ENCODE data around the gene CLEC4E. TPM values are rescaled to one million over a fixed set of nuclear protein-coding genes. Genes with fewer than 3 reads are reported as not detected.
A peak's percentile ranks its signal among the peaks of the same experiment; 100 is the strongest.

The CLEC4E gene
- total RNA-seq, 1 experiment from 2014 or later, result not detected

DNA sequence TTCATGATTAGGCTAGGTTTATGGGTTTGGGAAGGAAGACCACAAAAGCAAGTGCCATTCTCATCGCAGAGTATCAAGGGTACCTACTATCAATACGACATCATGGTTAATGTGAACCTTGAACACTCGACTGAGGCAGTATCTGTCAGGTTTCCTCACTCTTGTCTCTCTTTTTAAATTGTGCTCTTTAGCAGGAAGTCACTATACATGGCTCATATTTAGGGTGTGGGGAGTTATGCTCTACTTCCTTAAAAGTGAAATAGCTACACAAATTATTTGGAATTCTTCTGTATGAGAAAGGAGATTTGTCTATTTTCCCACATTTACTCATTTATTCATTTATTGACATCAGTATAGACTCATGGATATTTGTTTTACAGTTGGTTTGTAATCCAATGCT is 5.9 kb upstream of the CLEC4E start:
- Histone ChIP-seq H3K27me3 (ENCODE audit: insufficient read depth, low read depth) (peaks cover 7% of the 10 kb centered on the region; the same call in 1 of the 2 replicates), H3F3A (ENCODE audit: insufficient read depth, low read depth) (no peaks in the 10 kb centered on the region), H3K4me1 (replicated peaks; ENCODE audit: insufficient read depth) (no peaks in the 10 kb centered on the region), H3K4me2 (no peak overlapping the region), H3K36me3 (ENCODE audit: low read depth) (no peaks in the 10 kb centered on the region), H3K27ac (no peak overlapping the region), H2AFZ (no peak overlapping the region), H3K4me3 (no peak overlapping the region), H3K79me2 (ENCODE audit: low read depth) (no peaks in the 10 kb centered on the region), H4K20me1 (ENCODE audit: insufficient read depth) (no peaks in the 10 kb centered on the region), H3K9me3 (ENCODE audit: insufficient read depth, low read depth) (no peaks in the 10 kb centered on the region), H3K9me2 (ENCODE audit: insufficient read depth) (no peaks in the 10 kb centered on the region)
- DNase-seq, result no peak
- ChIA-PET CTCF (interaction anchor here (0.5 to 0.6 kb wide), 2 partner anchors 20 to 111 kb away, joined by 3 to 11 read pairs; no protein-coding TSS in a partner anchor), POLR2A (ENCODE audit: unreplicated experiment) (interaction anchor here (0.7 kb wide), 1 partner anchor 63 kb away, joined by 5 read pairs; no protein-coding TSS in a partner anchor)
- no peak for TF ChIP-seq EZH2 (IDR thresholded peaks at IDR 0.05; ENCODE audit: low read depth)
- TF ChIP-seq, protein P1, sequence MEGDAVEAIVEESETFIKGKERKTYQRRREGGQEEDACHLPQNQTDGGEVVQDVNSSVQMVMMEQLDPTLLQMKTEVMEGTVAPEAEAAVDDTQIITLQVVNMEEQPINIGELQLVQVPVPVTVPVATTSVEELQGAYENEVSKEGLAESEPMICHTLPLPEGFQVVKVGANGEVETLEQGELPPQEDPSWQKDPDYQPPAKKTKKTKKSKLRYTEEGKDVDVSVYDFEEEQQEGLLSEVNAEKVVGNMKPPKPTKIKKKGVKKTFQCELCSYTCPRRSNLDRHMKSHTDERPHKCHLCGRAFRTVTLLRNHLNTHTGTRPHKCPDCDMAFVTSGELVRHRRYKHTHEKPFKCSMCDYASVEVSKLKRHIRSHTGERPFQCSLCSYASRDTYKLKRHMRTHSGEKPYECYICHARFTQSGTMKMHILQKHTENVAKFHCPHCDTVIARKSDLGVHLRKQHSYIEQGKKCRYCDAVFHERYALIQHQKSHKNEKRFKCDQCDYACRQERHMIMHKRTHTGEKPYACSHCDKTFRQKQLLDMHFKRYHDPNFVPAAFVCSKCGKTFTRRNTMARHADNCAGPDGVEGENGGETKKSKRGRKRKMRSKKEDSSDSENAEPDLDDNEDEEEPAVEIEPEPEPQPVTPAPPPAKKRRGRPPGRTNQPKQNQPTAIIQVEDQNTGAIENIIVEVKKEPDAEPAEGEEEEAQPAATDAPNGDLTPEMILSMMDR (conservative IDR thresholded peaks at IDR 0.05), result no peak
- no TSS peak for BruUV-seq (replicated peaks)
- intact Hi-C loops (cut with micrococcal nuclease; ENCODE audit: unreplicated experiment), result no loop called here

DNA sequence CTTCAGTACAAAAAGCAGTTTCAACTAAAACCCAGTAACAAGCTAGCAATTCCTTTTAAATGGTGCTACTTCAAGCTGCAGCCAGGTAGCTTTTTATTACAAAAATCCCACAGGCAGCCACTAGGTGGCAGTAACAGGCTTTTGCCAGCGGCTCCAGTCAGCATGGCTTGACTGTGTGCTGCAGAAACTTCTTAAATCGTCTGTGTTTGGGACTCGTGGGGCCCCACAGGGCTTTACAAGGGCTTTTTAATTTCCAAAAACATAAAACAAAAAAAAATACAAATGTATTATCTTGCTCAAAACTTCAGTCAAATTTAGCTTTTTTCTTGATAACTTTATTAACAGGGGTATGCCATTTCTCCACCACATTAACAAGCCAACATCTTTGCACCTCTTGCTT is 3.6 kb upstream of the CLEC4E start:
- peak overlapping the region; percentile 4; the same call in 1 of the 2 replicates for H3K4me2 ChIP-seq
- H2AFZ ChIP-seq, result no peak overlapping the region
- DNase-seq, result peak; percentile 48 to 75
- intact Hi-C loops (cut with micrococcal nuclease; ENCODE audit: unreplicated experiment), result loop anchor here (1.0 to 2.0 kb wide), 5 partner anchors 65 to 505 kb away; no protein-coding TSS in a partner anchor
- TF ChIP-seq, protein P1 (conservative IDR thresholded peaks at IDR 0.05), result peak; percentile 99
- TF ChIP-seq EZH2 (IDR thresholded peaks at IDR 0.05; ENCODE audit: low read depth), result no peak
- ChIA-PET POLR2A (ENCODE audit: unreplicated experiment) (interaction anchor here (0.6 kb wide), 2 partner anchors 20 to 153 kb away, joined by 5 to 6 read pairs; partner anchors contain the start of gene RIMKLB), CTCF (interaction anchor here (0.5 to 2.2 kb wide), 22 partner anchors 10 to 1384 kb away, joined by 3 to 30 read pairs (median 4); no protein-coding TSS in a partner anchor)
- H3K36me3 ChIP-seq (ENCODE audit: low read depth), result no peaks in the 10 kb centered on the region
- no peaks in the 10 kb centered on the region for H3K4me1 ChIP-seq (replicated peaks; ENCODE audit: insufficient read depth)
- H3F3A ChIP-seq (ENCODE audit: insufficient read depth, low read depth), result no peaks in the 10 kb centered on the region
- no peaks in the 10 kb centered on the region for H3K9me2 ChIP-seq (ENCODE audit: insufficient read depth)
- no peak overlapping the region for H3K4me3 ChIP-seq
- BruUV-seq (replicated peaks), result no TSS peak
- no peaks in the 10 kb centered on the region for H3K79me2 ChIP-seq (ENCODE audit: low read depth)
- H3K27me3 ChIP-seq (ENCODE audit: insufficient read depth, low read depth), result peaks cover 11% of the 10 kb centered on the region; the same call in 1 of the 2 replicates
- H3K9me3 ChIP-seq (ENCODE audit: insufficient read depth, low read depth), result no peaks in the 10 kb centered on the region
- no peaks in the 10 kb centered on the region for H4K20me1 ChIP-seq (ENCODE audit: insufficient read depth)
- no peak overlapping the region for H3K27ac ChIP-seq

DNA sequence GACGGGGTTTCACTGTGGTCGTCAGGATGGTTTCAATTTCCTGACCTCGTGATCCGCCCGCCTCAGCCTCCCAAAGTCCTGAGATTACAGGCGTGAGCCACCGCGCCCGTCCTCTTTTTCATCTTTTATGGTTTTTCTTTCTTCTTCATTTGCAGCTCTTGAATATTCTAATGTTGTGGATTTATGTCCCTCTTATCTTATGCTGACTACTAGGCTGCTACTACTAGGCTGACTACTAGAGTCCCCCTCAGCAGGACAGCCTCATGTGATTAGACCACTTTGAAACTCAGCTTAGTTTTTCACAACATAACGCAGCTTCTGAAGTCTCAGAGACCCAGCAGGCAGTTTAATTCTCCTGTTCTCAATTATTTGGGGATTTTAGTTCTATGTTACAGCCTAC is 857 bp upstream of the CLEC4E start:
- no peak for DNase-seq
- no TSS peak for BruUV-seq (replicated peaks)
- ChIA-PET CTCF (no interaction called here), POLR2A (ENCODE audit: unreplicated experiment) (no interaction called here)
- Histone ChIP-seq H3K27me3 (ENCODE audit: insufficient read depth, low read depth) (peaks cover 7% of the 10 kb centered on the region; the same call in 1 of the 2 replicates), H3K4me3 (no peak overlapping the region), H2AFZ (no peak overlapping the region), H3K9me3 (ENCODE audit: insufficient read depth, low read depth) (no peaks in the 10 kb centered on the region), H3K4me1 (replicated peaks; ENCODE audit: insufficient read depth) (no peaks in the 10 kb centered on the region), H3K79me2 (ENCODE audit: low read depth) (no peaks in the 10 kb centered on the region), H4K20me1 (ENCODE audit: insufficient read depth) (no peaks in the 10 kb centered on the region), H3K36me3 (ENCODE audit: low read depth) (no peaks in the 10 kb centered on the region), H3K4me2 (no peak overlapping the region), H3K27ac (no peak overlapping the region), H3F3A (ENCODE audit: insufficient read depth, low read depth) (no peaks in the 10 kb centered on the region), H3K9me2 (ENCODE audit: insufficient read depth) (no peaks in the 10 kb centered on the region)
- TF ChIP-seq EZH2 (IDR thresholded peaks at IDR 0.05; ENCODE audit: low read depth), result no peak
- TF ChIP-seq, protein P1 (conservative IDR thresholded peaks at IDR 0.05), result no peak
- intact Hi-C loops (cut with micrococcal nuclease; ENCODE audit: unreplicated experiment), result no loop called here
